ENCODE measurements around the gene RASAL1. TPM values are rescaled to one million over a fixed set of nuclear protein-coding genes. Genes with fewer than 3 reads are reported as not detected.

Gene RASAL1
- total RNA-seq, 1 donor from 2014 or later: 0.21 TPM

- peaks cover 3% of the 10 kb centered on the region for H3K36me3 Mint-ChIP-seq (ENCODE audit: low read depth, unreplicated experiment)
- no peaks in the 10 kb centered on the region for H3K4me1 Mint-ChIP-seq (ENCODE audit: unreplicated experiment)
- DNase-seq (ENCODE audit: low spot score): no peak
- no peak overlapping the region for H3K4me3 Mint-ChIP-seq (ENCODE audit: unreplicated experiment)
- H3K9me3 Mint-ChIP-seq (ENCODE audit: unreplicated experiment): no peaks in the 10 kb centered on the region
- peaks cover 6% of the 10 kb centered on the region for H3K27me3 Mint-ChIP-seq (ENCODE audit: unreplicated experiment)
- H3K27ac Mint-ChIP-seq (ENCODE audit: unreplicated experiment): no peak overlapping the region
- no peak for TF ChIP-seq CTCF (IDR thresholded peaks at IDR 0.05; ENCODE audit: unreplicated experiment)
These were observed 76.4 kb downstream of the RASAL1 start for GRCh38 chr12:113059071-113059595.

- Mint-ChIP-seq H3K4me1 (ENCODE audit: unreplicated experiment) (no peaks in the 10 kb centered on the region), H3K27ac (ENCODE audit: unreplicated experiment) (no peak overlapping the region), H3K9me3 (ENCODE audit: unreplicated experiment) (no peaks in the 10 kb centered on the region), H3K36me3 (ENCODE audit: low read depth, unreplicated experiment) (peaks cover 3% of the 10 kb centered on the region), H3K4me3 (ENCODE audit: unreplicated experiment) (peak overlapping the region; percentile 84), H3K27me3 (ENCODE audit: unreplicated experiment) (peaks cover 6% of the 10 kb centered on the region)
- DNase-seq (ENCODE audit: low spot score): no peak
- no peak for TF ChIP-seq CTCF (IDR thresholded peaks at IDR 0.05; ENCODE audit: unreplicated experiment)
These were observed 77.0 kb downstream of the RASAL1 start for GRCh38 chr12:113058553-113058952.

- DNase-seq (ENCODE audit: low spot score): no peak
- H3K27me3 Mint-ChIP-seq (ENCODE audit: unreplicated experiment): peaks cover 9% of the 10 kb centered on the region
- no peaks in the 10 kb centered on the region for H3K9me3 Mint-ChIP-seq (ENCODE audit: unreplicated experiment)
- TF ChIP-seq CTCF (IDR thresholded peaks at IDR 0.05; ENCODE audit: unreplicated experiment): no peak
- H3K4me1 Mint-ChIP-seq (ENCODE audit: unreplicated experiment): peaks cover 4% of the 10 kb centered on the region
- peaks cover 3% of the 10 kb centered on the region for H3K36me3 Mint-ChIP-seq (ENCODE audit: low read depth, unreplicated experiment)
- H3K4me3 Mint-ChIP-seq (ENCODE audit: unreplicated experiment): peak overlapping the region; percentile 84
- H3K27ac Mint-ChIP-seq (ENCODE audit: unreplicated experiment): no peak overlapping the region
These were observed 77.7 kb downstream of the RASAL1 start for GRCh38 chr12:113057565-113058485.

- Mint-ChIP-seq H3K36me3 (ENCODE audit: low read depth, unreplicated experiment) (peaks cover 3% of the 10 kb centered on the region), H3K27me3 (ENCODE audit: unreplicated experiment) (peaks cover 9% of the 10 kb centered on the region), H3K4me3 (ENCODE audit: unreplicated experiment) (peak within 1 kb of the TSS; percentile 85), H3K4me1 (ENCODE audit: unreplicated experiment) (peaks cover 13% of the 10 kb centered on the region), H3K27ac (ENCODE audit: unreplicated experiment) (peak within 1 kb of the TSS; percentile 24), H3K9me3 (ENCODE audit: unreplicated experiment) (no peaks in the 10 kb centered on the region)
- TF ChIP-seq CTCF (IDR thresholded peaks at IDR 0.05; ENCODE audit: unreplicated experiment): no peak
- DNase-seq (ENCODE audit: low spot score): no peak
These were observed 78.7 kb downstream of the RASAL1 start, which contains the start of gene DTX1 for GRCh38 chr12:113056631-113057488. Gene DTX1 (plus strand): TSS chr12:113056730. CDS start chr12:113058193, 1,463 bp downstream.

Data from endothelial cell (in vitro differentiated cells).